Measurements from ENCODE around the gene TSHZ1.

DNA sequence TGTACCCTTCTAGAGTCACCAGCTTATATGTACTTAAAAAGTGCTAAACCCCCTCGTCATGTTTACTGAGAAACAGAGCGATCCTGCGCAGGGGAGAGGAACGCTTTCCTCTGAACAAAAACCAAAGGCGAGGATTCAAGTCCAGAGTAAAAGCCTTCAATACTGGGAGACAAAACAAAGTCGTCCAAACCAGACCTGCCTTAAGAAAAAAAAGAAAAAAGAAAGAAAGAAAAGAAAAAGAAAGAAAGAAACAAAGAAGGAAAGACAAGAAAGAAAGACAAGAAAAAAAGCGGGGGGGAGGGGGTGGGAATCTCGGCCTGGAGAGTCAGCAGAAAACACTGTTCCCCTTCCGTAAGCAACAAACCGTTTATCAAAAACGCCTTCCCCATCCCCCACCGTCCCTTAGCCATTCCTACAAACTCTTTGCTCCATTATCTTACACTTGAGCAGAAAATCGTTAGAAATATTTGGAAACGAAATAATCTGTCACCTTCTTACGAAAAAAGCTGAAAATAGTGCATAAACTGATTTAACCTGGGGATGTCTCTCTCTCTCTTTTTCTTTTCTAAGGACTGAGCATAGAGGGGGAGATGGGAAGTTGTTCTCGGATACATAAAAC lies 5.0 kb upstream of the TSHZ1 start:
- no peak for TF ChIP-seq EZH2 (IDR thresholded peaks at IDR 0.05; ENCODE audit: low read length, unreplicated experiment)
- TF ChIP-seq, protein P1, sequence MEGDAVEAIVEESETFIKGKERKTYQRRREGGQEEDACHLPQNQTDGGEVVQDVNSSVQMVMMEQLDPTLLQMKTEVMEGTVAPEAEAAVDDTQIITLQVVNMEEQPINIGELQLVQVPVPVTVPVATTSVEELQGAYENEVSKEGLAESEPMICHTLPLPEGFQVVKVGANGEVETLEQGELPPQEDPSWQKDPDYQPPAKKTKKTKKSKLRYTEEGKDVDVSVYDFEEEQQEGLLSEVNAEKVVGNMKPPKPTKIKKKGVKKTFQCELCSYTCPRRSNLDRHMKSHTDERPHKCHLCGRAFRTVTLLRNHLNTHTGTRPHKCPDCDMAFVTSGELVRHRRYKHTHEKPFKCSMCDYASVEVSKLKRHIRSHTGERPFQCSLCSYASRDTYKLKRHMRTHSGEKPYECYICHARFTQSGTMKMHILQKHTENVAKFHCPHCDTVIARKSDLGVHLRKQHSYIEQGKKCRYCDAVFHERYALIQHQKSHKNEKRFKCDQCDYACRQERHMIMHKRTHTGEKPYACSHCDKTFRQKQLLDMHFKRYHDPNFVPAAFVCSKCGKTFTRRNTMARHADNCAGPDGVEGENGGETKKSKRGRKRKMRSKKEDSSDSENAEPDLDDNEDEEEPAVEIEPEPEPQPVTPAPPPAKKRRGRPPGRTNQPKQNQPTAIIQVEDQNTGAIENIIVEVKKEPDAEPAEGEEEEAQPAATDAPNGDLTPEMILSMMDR (conservative IDR thresholded peaks at IDR 0.05; ENCODE audit: low read depth, low read length), result no peak
- TF ChIP-seq EZH2phosphoT487 (IDR thresholded peaks at IDR 0.05; ENCODE audit: borderline replicate concordance, low read length), result no peak

All from PC-3 (cell line).